Suprapubic skin (tissue), 3 donors: ENCODE data around the gene UBXN6.

Source experiments
- EP300 ChIP-seq: sonication (generic); formaldehyde crosslinking; IDR thresholded peaks from one replicate; pipeline ENCODE4 v1.6.1; 2017; ENCODE audit warnings: antibody characterized with exemption
- POLR2A ChIP-seq, 2 donors: fragments of 450-650 bp; IDR thresholded peaks; one replicate each; pipeline ENCODE4 v1.6.1; 2017; ENCODE audit warnings: antibody characterized with exemption in 2 of 2, mild to moderate bottlenecking in 2 of 2, moderate library complexity in 2 of 2
- TF ChIP-seq, protein P1 (sequence below), 2 donors: fragments of 200-600 bp in 1 of 2; fragments of 450-650 bp in 1 of 2; sonication (generic) in 1 of 2; IDR thresholded peaks; one replicate each; pipeline ENCODE4 v1.5.1; 2016 to 2019; ENCODE audit warnings: antibody characterized with exemption in 2 of 2, mild to moderate bottlenecking in 1 of 2, moderate library complexity in 1 of 2

DNA sequence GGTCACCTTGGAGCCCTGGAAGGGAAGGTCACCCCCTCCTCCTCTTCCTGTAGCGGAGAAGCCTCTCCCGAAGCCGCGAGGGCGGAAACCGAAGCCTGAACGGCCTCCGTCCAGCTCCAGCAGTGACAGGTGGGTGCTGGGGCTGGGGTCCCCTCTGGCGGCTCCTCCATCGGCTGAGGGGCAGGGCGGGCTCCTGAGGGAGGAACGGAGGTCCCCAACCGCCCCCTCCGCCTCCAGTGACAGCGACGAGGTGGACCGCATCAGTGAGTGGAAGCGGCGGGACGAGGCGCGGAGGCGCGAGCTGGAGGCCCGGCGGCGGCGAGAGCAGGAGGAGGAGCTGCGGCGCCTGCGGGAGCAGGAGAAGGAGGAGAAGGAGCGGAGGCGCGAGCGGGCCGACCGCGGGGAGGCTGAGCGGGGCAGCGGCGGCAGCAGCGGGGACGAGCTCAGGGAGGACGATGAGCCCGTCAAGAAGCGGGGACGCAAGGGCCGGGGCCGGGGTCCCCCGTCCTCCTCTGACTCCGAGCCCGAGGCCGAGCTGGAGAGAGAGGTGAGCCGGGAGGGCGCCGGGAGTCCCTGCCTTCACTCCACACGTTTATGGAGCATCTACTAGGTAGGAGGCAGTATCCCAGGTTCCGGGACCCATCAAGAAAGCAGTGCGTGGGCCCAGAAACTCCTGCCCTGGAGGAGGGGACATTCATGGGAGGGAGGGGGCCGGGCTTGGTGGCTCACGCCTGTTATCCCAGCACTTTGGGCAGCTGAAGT is 36.5 kb upstream of the UBXN6 start:
- TF ChIP-seq, protein P1, sequence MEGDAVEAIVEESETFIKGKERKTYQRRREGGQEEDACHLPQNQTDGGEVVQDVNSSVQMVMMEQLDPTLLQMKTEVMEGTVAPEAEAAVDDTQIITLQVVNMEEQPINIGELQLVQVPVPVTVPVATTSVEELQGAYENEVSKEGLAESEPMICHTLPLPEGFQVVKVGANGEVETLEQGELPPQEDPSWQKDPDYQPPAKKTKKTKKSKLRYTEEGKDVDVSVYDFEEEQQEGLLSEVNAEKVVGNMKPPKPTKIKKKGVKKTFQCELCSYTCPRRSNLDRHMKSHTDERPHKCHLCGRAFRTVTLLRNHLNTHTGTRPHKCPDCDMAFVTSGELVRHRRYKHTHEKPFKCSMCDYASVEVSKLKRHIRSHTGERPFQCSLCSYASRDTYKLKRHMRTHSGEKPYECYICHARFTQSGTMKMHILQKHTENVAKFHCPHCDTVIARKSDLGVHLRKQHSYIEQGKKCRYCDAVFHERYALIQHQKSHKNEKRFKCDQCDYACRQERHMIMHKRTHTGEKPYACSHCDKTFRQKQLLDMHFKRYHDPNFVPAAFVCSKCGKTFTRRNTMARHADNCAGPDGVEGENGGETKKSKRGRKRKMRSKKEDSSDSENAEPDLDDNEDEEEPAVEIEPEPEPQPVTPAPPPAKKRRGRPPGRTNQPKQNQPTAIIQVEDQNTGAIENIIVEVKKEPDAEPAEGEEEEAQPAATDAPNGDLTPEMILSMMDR (IDR thresholded peaks at IDR 0.05): no peak
- TF ChIP-seq POLR2A (IDR thresholded peaks at IDR 0.05) (no peak), EP300 (no peak)
